Measurements from ENCODE around the gene LRRC8E. TPM values are rescaled to one million over a fixed set of nuclear protein-coding genes. Genes with fewer than 3 reads are reported as not detected.
A peak's percentile ranks its signal among the peaks of the same experiment; 100 is the strongest.

Gene LRRC8E
- total RNA-seq, 1 donor from 2014 or later: 6.6 TPM

DNA sequence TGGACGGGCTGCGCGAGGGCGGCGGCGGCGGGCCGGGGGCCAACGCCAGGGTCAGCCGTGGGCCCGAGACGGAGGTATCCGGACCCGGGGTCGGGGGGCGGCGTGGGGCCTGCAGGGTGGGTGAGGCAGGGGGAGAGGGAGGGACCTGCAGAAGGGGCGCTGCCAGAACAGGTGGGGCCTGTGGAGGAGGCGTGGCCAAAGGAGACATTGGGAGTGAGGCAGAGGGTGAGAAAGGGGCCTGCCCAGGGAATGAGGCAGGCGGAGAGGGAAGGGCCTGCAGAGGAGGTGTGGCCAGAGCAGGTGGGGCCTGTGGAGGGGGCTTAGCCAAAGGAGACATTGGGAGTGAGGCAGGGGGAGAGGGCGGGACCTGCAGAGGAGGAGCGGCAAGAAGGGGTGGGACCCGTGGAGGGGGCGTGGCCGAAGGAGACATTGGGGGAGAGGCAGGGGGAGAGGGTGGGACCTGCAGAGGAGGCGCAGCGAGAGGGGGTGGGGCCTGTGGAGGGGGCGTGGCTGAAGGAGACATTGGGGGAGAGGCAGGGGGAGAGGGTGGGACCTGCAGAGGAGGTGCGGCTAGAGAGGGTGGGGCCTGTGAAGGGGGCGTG is 18.3 kb upstream of the LRRC8E start:
- no peaks in the 10 kb centered on the region for H3K9me3 ChIP-seq (ENCODE audit: insufficient read depth, low read depth, low read length)
- H4K20me1 ChIP-seq (ENCODE audit: insufficient read depth, low read length): peaks cover 6% of the 10 kb centered on the region
- no peak overlapping the region for H3K27ac Mint-ChIP-seq (ENCODE audit: unreplicated experiment)
- peaks cover 22% of the 10 kb centered on the region for H3K27me3 ChIP-seq (ENCODE audit: insufficient read depth, low read length)
- no peaks in the 10 kb centered on the region for H3K36me3 ChIP-seq (ENCODE audit: insufficient read depth, low read length)
- no peak overlapping the region for H3K4me3 ChIP-seq (ENCODE audit: insufficient read depth, low read depth, low read length)
- no peaks in the 10 kb centered on the region for H3K79me2 ChIP-seq (ENCODE audit: insufficient read depth, low read length)
- H3K9me3 Mint-ChIP-seq (ENCODE audit: unreplicated experiment): no peaks in the 10 kb centered on the region
- FAIRE-seq: no peak
- H3K36me3 Mint-ChIP-seq (ENCODE audit: low read depth, unreplicated experiment): no peaks in the 10 kb centered on the region
- H3K9ac ChIP-seq (ENCODE audit: low read length): no peak overlapping the region
- peak overlapping the region; percentile 40 for H3K4me3 Mint-ChIP-seq (ENCODE audit: unreplicated experiment)
- TF ChIP-seq EZH2 (IDR thresholded peaks at IDR 0.05; ENCODE audit: insufficient read depth, low read length): no peak
- TF ChIP-seq, protein P1, sequence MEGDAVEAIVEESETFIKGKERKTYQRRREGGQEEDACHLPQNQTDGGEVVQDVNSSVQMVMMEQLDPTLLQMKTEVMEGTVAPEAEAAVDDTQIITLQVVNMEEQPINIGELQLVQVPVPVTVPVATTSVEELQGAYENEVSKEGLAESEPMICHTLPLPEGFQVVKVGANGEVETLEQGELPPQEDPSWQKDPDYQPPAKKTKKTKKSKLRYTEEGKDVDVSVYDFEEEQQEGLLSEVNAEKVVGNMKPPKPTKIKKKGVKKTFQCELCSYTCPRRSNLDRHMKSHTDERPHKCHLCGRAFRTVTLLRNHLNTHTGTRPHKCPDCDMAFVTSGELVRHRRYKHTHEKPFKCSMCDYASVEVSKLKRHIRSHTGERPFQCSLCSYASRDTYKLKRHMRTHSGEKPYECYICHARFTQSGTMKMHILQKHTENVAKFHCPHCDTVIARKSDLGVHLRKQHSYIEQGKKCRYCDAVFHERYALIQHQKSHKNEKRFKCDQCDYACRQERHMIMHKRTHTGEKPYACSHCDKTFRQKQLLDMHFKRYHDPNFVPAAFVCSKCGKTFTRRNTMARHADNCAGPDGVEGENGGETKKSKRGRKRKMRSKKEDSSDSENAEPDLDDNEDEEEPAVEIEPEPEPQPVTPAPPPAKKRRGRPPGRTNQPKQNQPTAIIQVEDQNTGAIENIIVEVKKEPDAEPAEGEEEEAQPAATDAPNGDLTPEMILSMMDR (IDR thresholded peaks at IDR 0.05; ENCODE audit: insufficient read depth, low read depth, low read length): no peak
- H3K4me2 ChIP-seq (ENCODE audit: low read length): peak overlapping the region; percentile 70
- no peak overlapping the region for H2AFZ ChIP-seq (ENCODE audit: low read depth, low read length)
- no peak for DNase-seq (ENCODE audit: low read depth)
- H3K4me1 ChIP-seq (ENCODE audit: insufficient read depth, low read length): peaks cover 12% of the 10 kb centered on the region
- H3K27ac ChIP-seq (ENCODE audit: low read depth, low read length): no peak overlapping the region
- peaks cover 19% of the 10 kb centered on the region for H3K27me3 Mint-ChIP-seq (ENCODE audit: low read depth, unreplicated experiment)
- H3K4me1 Mint-ChIP-seq (ENCODE audit: low read depth, unreplicated experiment): peaks cover 4% of the 10 kb centered on the region

DNA sequence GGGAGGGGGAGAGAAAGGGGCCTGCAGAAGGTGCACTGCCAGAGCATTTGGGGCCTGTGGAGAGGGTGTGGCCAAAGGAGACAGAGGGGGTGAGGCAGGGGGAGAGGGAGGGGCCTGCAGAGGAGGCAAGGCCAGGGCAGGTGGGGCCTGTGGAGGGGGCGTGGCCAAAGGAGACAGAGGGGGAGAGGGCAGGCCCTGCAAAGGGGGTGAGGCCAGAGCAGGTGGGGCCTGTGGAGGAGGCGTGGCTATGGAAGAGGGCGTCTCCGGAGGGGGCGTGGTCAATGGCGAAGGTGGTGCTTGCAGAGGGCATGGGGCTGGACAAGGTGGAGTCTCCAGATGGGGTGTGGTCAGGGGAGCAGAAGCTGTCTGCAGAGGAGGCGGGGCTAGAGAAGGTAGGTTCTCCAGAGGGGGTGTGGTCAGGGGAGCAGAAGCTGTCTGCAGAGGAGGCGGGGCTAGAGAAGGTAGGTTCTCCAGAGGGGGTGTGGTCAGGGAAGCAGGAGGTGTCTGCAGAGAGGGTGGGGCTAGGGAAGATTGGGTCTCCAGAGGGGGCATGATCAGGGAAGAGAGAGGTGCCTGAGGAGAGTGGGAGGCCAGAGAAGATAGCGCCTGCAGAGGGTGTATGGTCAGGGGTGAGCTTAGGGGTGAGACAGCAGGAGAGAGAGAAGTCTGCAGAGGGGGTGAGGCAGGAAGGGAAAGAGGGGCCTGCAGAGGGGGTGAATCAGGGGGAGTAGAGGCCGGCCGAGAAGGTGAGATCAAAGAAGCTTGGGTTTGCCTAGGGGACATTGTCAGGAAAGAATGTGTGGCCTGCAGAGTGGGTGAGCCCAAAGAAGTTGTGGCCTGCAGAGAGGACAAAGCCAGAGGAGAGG is 17.5 kb upstream of the LRRC8E start:
- FAIRE-seq: no peak

More for the DNA sequence above, 17.5 kb upstream of the LRRC8E start:
- Mint-ChIP-seq H3K27me3 (ENCODE audit: low read depth, unreplicated experiment) (peaks cover 16% of the 10 kb centered on the region), H3K4me1 (ENCODE audit: low read depth, unreplicated experiment) (peaks cover 4% of the 10 kb centered on the region), H3K27ac (ENCODE audit: unreplicated experiment) (peak overlapping the region; percentile 55), H3K9me3 (ENCODE audit: unreplicated experiment) (no peaks in the 10 kb centered on the region), H3K36me3 (ENCODE audit: low read depth, unreplicated experiment) (no peaks in the 10 kb centered on the region), H3K4me3 (ENCODE audit: unreplicated experiment) (peak overlapping the region; percentile 29)
- H3K4me3 ChIP-seq (ENCODE audit: insufficient read depth, low read depth, low read length): no peak overlapping the region
- H3K36me3 ChIP-seq (ENCODE audit: insufficient read depth, low read length): no peaks in the 10 kb centered on the region
- peaks cover 18% of the 10 kb centered on the region for H3K27me3 ChIP-seq (ENCODE audit: insufficient read depth, low read length)
- H3K9ac ChIP-seq (ENCODE audit: low read length): no peak overlapping the region
- H3K27ac ChIP-seq (ENCODE audit: low read depth, low read length): no peak overlapping the region
- no peaks in the 10 kb centered on the region for H4K20me1 ChIP-seq (ENCODE audit: insufficient read depth, low read length)
- no peak for DNase-seq (ENCODE audit: low read depth)
- H3K9me3 ChIP-seq (ENCODE audit: insufficient read depth, low read depth, low read length): no peaks in the 10 kb centered on the region
- H2AFZ ChIP-seq (ENCODE audit: low read depth, low read length): peak overlapping the region; percentile 89
- TF ChIP-seq EZH2 (IDR thresholded peaks at IDR 0.05; ENCODE audit: insufficient read depth, low read length): no peak
- TF ChIP-seq, protein P1 (IDR thresholded peaks at IDR 0.05; ENCODE audit: insufficient read depth, low read depth, low read length): no peak
- H3K79me2 ChIP-seq (ENCODE audit: insufficient read depth, low read length): no peaks in the 10 kb centered on the region
- peak overlapping the region; percentile 89 for H3K4me2 ChIP-seq (ENCODE audit: low read length)
- peaks cover 12% of the 10 kb centered on the region for H3K4me1 ChIP-seq (ENCODE audit: insufficient read depth, low read length)

Data from astrocyte (in vitro differentiated cells and primary cell).